ENCODE data around the gene SMC5.

Gene SMC5

DNA sequence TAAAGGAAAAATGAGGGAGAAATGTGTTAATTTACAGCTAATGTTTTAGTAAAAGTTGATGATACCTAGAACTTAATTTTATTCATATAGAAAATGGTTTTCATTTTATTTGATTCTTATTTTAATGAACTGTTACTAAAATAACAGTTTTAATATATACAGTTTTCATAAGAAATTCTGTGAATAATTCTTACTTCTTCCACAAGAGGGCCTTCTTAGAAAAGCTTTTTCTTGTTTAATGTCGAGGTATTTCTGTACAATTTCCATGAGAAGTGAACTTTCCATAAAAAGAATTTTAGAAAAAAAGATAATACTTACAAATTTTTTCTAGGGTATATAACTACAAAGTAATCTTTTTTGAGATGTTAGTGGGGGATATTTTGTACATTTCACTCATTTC, 81.8 kb downstream of the SMC5 start:
- Histone ChIP-seq H3K27ac (no peak overlapping the region), H3K4me3 (no peak overlapping the region)

DNA sequence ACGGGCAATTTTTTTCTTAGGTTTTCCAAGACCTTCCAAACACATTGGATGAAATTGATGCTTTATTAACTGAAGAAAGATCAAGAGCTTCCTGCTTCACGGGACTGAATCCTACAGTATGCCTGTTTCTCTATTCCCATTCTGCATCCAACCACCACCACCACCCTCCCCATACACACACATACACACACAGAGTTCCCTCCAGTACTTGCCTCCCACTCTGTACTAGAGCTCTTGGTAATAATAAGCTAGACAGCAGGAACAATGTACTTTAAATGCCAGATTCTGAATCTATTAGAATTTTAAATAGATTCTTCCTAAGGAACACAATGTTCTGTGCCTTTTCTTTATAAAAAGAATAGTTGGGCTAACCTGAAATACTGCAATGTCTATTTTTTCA, 88.3 kb downstream of the SMC5 start:
- Histone ChIP-seq H3K4me3 (no peak overlapping the region), H3K27ac (no peak overlapping the region)

DNA sequence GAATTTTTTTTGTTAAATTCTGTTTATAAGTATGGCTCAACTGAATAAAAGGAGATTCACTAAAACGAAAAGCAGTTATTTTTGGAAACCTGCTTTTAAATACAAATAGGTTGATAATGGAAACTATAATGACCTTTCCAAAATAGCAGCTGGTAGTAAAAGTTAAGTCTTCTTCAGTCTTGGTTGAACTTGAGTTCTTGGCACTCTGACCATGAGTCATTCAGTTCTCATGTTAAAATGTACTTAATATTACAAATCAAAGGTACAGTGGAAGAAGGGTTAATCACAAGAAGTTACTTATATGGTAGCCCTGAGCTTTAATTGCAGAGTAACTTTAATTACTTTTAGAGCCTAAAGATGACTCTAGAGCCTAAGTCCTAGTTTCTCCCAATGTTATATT, 93.6 kb downstream of the SMC5 start:
- Histone ChIP-seq H3K4me3 (no peak overlapping the region), H3K27ac (peak overlapping the region in 1 of 21 experiments; percentile 1)

DNA sequence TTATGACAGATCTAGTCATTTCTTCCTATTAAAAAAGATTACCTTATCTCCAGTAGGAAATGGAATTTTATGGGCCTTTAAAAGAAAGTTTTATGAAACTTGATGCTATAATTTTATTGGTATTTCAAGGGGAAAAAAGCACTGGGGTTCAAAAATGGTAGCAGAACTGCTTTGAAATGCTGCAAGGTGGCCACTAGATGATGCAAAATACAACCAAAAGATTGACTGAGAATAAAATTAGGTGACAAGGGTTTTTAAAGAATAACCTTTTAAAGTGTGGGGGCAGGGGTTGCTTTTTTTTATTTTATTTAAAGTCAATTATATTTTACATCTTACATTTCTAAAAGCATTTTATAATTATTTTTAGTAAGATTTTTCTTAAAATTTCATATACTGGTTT, 94.0 kb downstream of the SMC5 start:
- Histone ChIP-seq H3K27ac (no peak overlapping the region), H3K4me3 (no peak overlapping the region)

DNA sequence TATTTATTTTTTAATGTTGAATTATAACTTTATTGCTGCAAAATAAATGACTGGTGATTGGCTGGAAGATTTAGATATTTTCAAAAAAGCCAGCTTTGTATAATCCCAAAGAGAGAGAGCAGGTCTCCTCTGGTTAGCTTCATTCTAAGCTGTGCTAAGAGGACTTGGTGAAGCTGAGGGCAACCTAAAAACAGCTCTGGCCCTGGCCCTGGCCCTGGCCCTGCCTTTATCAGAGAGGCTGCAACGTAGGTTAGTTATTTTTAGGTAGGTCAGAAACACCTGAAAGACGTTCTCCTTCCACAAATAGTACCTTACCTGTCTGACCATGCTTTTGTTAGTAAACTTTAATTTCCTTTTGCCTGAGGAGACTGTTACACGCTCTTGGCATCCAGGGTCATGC, 97.0 kb downstream of the SMC5 start:
- H3K4me3 ChIP-seq: no peak overlapping the region
- H3K27ac ChIP-seq: no peak overlapping the region

DNA sequence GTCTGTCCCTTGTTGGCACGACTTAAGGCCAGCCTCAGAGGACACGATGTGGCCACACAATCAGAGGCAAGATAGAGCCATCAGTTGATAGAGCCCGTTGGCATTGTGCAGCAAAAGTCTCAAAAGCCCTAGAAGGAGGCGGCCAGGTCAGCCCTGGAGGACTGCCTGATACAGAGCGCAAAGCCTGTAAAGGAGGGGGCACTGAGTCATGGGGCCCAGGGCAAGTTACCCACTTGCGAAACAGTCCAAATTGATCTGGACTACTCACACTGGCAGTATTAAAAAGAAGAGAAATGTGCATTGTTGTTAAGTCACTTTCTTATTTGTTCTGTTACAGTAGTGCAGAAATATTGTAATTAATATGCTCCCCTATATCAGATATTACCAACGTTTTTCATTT, 104.2 kb downstream of the SMC5 start:
- Histone ChIP-seq H3K4me3 (no peak overlapping the region), H3K27ac (no peak overlapping the region)

DNA sequence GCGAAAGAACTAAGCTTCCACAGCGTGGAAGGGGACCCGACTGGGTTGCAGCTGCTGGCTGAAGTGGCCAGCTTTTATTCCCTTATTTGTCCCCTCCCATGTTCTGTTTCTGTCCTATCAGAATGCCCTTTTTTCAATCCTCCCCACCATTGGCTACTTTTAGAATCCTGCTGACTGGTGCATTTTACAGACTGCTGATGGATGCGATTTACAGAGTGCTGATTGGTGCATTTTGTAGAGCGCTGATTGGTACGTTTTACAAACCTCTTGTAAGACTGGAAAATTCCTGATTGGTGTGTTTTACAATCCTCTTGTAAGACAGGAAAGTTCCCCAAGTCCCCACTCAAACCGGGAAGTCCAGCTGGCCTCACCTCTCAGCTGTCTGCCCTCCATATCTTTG, 105.0 kb downstream of the SMC5 start:
- H3K27ac ChIP-seq: no peak overlapping the region
- no peak overlapping the region for H3K4me3 ChIP-seq

DNA sequence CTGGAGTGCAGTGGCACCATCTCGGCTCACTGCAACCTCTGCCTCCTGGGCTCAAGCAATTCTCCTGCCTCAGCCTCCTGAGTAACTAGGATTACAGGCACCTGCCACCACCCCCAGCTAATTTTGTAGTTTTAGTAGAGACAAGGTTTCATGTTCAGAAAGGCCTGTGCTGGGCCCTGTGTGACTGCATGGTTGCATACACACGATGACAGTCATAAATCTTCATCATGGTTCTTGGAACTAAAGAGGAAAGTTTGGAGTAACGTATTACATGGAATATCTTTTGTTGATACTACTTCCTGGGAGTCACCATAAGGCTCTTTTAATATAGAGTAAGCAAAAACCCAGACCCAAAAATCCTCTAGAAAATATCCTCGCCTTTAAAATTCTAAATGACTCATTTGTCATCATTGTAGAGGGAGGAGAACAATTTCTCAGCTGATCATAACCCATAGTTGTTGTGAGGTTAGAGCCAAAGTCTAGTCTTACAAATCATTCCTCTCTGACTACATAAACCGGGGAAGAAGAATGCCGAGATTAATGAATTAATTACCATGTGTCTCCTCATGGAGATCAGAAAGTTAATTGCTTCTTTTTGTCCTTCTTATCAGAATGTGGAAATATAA, 108.6 kb downstream of the SMC5 start:
- Histone ChIP-seq H3K27ac (no peak overlapping the region), H3K4me3 (no peak overlapping the region)

DNA sequence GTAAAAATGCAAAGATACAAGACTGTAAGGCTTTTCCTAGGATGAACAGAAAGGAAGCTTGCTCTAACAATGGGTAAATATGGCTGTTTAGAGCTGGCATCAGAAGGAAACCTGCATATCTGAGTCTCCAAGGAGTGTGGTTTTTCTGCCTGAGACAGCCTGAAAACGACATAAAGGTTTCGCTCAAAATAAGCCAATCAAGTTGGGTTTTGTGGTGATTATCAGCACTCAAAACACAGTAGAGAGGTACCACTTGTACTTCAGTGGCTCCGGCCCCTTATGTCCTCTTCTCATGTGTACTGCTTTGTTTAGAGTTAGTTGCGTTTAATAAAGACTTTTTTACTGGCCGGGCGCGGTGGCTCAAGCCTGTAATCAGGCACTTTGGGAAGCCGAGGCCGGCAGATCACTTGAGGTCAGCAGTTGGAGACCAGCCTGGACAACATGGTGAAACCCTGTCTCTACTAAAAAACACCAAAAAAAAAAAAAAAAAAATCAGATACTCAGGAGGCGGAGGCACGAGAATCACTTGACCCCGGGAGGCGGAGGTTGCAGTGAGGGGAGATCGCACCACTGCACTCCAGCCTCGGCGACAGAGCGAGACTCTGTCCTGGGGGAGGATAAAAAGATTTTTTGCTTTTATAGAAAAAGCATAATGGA, 116.3 kb downstream of the SMC5 start:
- H3K27ac ChIP-seq: peak overlapping the region in 3 of 21 experiments; percentile 33 to 53 (median 42)
- H3K4me3 ChIP-seq: no peak overlapping the region

DNA sequence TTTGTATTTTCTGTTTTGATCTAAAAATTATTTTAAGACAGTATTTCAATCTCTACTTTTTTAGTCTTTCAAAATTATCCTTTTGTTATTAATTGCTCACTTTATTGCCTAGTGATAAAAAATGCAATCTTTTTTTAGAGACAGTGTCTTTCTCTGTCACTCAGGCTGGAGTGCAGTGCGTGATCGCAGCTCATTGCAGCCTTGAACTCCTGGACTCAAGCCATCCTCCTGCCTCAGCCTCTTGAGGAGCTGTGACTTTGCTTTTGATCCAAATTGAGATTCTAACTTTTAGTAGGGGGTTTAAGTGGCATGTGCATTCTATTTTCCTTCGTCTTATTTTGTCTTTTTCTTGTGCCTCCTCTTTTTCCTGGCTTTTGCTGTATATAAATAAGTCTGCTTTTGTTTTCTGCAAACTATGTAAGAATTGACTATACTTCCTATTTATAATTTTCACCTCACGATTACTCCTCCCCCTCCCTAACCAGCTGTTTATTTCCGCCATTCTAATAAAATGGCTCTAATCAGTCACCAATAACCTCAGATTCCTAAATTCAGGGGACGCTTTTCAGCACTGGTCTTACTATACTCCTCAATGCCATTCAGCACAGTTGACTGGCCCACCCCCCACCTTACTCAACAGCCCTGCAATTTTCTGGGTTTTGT, 123.4 kb downstream of the SMC5 start:
- no peak overlapping the region for H3K27ac ChIP-seq
- no peak overlapping the region for H3K4me3 ChIP-seq

DNA sequence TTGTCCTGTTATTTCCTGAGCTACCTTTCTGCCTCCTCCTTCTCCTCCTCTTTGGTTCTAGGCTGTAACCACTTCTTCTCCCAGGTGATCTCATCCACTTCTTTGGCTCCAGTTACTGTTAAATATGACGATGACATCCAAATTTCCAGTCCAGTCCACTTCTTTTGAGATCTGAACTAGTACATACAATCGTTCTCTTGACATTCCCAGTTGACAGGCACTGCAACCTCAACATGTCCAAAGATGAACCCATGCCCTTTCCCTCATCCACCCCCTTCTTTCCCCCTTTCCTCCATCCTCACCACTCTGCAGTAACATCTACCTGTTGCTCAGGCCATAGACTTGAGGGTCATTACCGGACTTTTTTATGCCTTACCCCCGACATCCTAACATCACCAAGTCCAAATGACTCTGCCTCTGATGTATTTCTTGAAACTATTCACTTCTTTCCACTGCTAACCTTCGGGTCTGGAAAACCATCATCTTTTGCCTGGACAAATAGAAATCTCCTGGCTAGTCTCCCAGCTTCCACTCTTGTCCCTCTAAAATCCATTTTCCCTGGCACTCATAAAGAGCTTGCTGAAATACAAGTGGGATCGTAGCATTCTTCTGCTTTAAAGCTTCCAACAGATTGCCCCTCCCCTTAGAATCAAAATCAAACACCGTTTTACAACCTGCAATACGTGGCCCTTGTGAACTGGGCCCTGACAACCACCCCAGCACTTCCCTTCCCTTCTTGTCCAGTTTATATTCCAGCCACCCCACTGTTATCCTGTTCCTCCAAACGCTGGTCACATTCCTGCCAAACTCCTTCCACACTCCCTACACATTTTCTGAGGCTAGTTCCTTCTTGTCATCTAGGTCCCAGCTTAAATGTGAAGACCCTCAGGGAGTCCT, 124.2 kb downstream of the SMC5 start:
- Histone ChIP-seq H3K4me3 (no peak overlapping the region), H3K27ac (no peak overlapping the region)

DNA sequence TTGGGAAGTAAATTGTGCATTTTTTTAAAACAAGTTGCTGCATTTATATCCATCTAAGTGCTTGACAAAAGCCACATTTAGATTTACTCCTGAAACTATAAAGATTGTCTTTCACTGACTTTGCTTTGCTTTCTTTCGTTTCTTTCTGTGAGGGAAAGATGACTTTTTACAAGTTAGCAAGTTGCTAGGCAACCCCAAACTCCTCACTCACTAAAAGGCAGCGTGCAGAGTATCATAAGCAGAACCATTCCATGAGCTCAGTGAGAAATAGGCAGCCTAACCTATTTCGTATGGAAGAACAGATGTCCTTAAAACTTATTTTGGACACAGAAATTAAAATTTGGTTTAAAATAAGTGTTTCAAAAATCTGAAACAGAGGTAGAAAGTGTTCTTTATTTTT, 126.6 kb downstream of the SMC5 start:
- H3K4me3 ChIP-seq: no peak overlapping the region
- no peak overlapping the region for H3K27ac ChIP-seq

DNA sequence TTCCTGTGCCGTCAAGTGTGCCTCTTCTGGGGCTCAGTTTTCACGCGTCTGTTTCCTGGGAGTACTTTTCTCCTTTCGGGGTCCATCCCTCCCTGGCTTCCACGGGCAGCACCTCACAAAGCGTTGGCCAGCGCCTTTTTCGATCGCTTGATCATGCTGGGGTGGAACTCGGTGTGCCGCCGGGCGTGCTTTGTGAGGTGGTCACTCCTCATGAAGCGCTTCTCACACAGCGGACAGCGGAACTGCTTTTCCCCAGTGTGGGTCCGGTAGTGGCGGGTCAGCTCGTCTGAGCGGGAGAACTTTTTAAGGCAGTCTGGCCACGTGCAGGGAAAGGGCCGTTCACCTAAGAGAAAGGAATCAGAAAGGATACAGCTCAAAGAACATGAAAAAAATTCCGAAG, 128.9 kb downstream of the SMC5 start:
- Histone ChIP-seq H3K27ac (no peak overlapping the region), H3K4me3 (no peak overlapping the region)

DNA sequence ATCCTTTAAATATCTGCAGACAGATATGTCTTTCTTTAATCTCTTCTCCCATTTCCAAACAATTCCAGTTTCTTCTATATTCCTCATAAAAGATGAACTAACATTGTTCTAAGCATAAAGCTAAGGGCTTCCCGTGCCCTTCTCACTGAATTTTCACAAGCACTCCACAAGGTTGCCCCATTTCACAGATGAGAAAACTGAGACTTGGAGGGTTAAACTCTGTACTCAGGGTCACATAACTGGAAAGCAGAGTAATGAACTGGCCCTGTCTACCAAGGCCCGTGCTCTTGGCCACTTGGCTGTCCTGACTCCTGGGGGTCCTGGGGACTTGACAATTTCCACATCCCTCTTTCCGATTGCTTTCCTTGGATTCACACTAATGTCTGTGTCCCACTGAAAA, 130.4 kb downstream of the SMC5 start:
- no peak overlapping the region for H3K27ac ChIP-seq
- H3K4me3 ChIP-seq: no peak overlapping the region

DNA sequence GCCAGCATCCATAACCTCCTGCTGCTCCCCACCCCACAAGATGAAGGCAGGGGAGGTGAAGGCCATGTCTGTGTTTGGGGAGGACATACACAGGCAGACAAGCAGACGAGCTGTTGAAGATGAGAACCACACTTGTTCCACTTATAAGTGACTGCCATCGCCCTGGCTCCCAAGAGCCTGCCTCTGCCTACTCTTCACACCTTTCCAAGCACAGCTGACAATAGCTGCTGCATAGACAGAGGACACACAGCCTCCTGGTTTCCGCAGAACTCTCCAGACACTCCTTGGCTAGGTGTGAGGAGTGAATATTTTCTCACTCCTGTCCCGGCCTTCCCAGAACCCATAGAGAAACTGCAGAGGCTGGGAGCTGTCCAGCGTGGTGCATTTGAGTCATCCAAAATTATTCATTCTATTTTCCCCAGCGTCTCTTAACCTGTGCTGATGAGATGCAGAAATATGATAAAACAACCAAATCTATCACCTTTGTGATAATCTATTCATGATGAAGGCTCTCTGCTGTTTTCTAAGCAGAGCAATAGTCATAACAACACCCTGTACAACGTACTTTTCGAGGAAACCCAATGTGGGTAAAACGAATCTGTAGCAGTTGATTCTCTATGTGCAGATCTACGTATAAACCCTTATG, 131.0 kb downstream of the SMC5 start:
- H3K27ac ChIP-seq: no peak overlapping the region
- no peak overlapping the region for H3K4me3 ChIP-seq

DNA sequence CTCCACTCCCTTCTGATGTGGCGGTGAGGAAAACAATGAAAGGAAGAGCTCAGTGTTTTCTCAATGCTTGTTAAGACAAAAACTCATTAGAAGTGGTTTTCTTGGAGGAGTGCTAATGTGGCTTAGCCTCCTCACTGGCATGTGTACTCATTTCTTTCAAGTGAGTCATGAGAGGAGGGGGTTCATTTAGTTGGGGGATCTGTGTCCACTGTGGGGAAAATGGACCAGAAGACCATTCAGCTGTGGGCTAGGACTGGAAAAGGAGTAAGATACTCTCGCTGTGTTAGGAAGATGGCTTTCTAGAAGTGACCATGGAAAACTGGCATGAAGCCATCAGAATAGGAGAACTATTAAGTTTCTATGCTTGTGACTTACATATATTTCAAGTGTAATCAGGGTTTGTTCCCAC, 132.2 kb downstream of the SMC5 start:
- Histone ChIP-seq H3K4me3 (no peak overlapping the region), H3K27ac (peak overlapping the region in 3 of 21 experiments; percentile 0 to 24 (median 10))

DNA sequence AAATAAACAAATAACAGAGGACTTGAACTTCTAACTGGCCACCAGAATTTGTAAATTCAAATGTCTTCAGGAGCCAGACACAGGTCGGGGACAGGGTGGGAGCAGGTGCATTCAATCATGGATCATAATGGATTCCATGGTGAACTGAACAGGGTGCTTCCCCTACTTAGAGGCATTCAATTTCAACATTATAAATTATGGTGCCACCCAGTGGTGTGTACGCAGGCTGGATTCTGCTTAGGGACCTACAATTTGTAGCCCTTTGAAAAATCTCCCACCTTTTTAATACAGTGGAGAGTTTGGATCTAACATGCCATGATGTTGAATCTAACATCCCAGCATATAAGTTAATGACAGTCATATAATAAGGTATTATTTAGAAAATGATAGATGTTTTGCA, 133.4 kb downstream of the SMC5 start:
- no peak overlapping the region for H3K27ac ChIP-seq
- no peak overlapping the region for H3K4me3 ChIP-seq

DNA sequence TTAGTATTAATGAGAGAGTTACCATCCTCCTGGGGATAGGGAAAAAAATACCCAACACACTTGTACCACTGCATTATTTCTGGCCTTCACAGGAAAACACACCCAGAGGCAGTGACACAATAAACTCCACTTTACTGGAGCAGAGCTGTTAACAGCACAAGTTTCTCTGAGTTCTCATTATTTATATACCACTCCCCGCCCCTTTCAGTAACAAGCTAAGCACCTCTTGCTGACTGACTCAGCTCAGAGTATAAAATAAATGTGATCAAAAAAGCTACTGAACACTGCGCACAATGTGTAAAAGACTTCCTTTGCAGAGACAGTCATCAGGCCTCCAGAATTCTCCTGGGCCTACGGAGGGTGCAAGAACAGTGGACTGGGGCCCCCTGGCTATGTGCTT, 134.1 kb downstream of the SMC5 start:
- Histone ChIP-seq H3K4me3 (no peak overlapping the region), H3K27ac (peak overlapping the region in 1 of 21 experiments; percentile 14)

DNA sequence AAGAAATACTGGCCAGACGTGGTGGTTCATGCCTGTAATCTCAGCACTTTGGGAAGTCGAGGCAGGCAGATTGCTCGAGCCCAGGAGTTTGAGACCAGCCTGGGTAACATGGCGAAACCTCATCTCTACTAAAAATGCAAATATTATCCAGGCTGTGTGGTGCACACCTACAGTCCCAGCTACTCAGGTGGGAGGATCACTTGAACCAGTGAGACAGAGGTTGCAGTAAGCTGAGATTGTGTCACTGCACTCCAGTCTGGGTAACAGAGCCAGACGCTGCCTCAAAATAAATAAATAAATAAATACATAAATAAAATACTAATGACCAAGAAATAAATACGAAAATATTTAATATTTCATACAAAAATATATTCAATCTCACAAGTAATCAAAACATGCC, 136.9 kb downstream of the SMC5 start:
- no peak overlapping the region for H3K4me3 ChIP-seq

DNA sequence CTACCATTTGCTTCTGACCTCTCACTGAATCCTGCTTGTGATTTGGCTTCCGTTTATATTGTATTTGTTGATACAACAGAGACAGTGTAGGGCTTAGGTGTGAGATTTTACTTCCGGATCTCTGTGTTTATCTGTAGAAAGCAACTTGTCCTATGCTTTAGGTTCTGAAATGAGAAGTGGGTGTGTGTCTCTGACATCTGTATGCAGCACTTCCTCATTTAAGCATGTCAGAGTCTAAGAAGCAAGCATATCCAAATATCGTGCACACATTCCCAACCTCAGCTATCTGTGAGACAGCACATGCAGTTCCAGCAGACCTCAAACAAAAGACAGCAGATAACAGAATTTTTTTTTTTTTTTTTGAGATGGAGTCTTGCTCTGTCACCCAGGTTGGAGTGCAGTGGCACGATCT, 139.4 kb downstream of the SMC5 start:
- H3K4me3 ChIP-seq: no peak overlapping the region
- peak overlapping the region in 7 of 21 experiments; percentile 1 to 71 (median 51) for H3K27ac ChIP-seq

More for the DNA sequence above, 136.9 kb downstream of the SMC5 start:
- H3K27ac ChIP-seq: no peak overlapping the region
